Testis (tissue), 3 donors: Measurements from ENCODE around the gene DISC1. TPM values are rescaled to one million over a fixed set of nuclear protein-coding genes. Genes with fewer than 3 reads are reported as not detected.
"Not testable (repeated sequence)": the region's sequence is repeated elsewhere in the genome, so short reads cannot be mapped to it uniquely, and the experiment has no call there.

Experiments
- DNase-seq: peaks from one replicate; pipeline ENCODE4 v3.0.0-alpha.2; 2019
- H3K27ac ChIP-seq, 2 donors: fragments of 200-600 bp; sonication (generic); one replicate each; pipeline ENCODE4 v1.5.1; 2019
- H3K27me3 ChIP-seq: fragments of 200-600 bp; sonication (generic); one replicate; pipeline ENCODE4 v1.5.1; 2019
- H3K36me3 ChIP-seq: fragments of 200-600 bp; sonication (generic); one replicate; pipeline ENCODE4 v1.5.1; 2017; ENCODE audit warnings: low read depth; ENCODE audit errors: missing control alignments
- H3K4me1 ChIP-seq: fragments of 200-600 bp; sonication (generic); one replicate; pipeline ENCODE4 v1.5.1; 2019
- H3K4me3 ChIP-seq, 2 donors: fragments of 200-600 bp; sonication (generic); one replicate each; pipeline ENCODE4 v1.5.1; 2017 to 2019
- H3K9me3 ChIP-seq: fragments of 200-600 bp; sonication (generic); one replicate; pipeline ENCODE4 v1.5.1; 2017
- CTCF ChIP-seq, 3 experiments: fragments of 450-650 bp in 2 of 3; fragments of 200-600 bp in 1 of 3; sonication (generic) in 1 of 3; IDR thresholded peaks; one replicate each; pipeline ENCODE4 v1.5.1; 2016 to 2019; ENCODE audit warnings: antibody characterized with exemption in 3 of 3, mild to moderate bottlenecking in 2 of 3, moderate library complexity in 1 of 3
- POLR2A ChIP-seq: fragments of 450-650 bp; IDR thresholded peaks from one replicate; pipeline ENCODE4 v1.6.1; 2017; ENCODE audit warnings: antibody characterized with exemption, mild to moderate bottlenecking, moderate library complexity
- WGBS, 2 donors: methylation state at CpG; one replicate each; pipeline ENCODE4 v1.1.5; 2018; 5-methylcytosine and 5-hydroxymethylcytosine counted together
- intact Hi-C: fragments of 100-400 bp; cut with DNase I; formaldehyde crosslinking; loops from one replicate; pipeline ENCODE4 v1.15.1; 2023; ENCODE audit warnings: low total_unique reads
- polyA plus RNA-seq: library from polyadenylated mRNA; stranded (reverse); fragments of 350-450 nt; fragmentation: Illumina TruSeq; extraction: RNeasy Lipid Tissue Mini Kit (QIAGEN cat#74804); gene quantifications from one replicate; pipeline ENCODE4 v1.2.3, GENCODE V29; 2014; ENCODE audit warnings: low read depth, low replicate concordance; ENCODE audit not compliant: insufficient read depth
- total RNA-seq, 2 donors: library from RNA; depleted of rRNA; stranded (reverse); fragments of >200 nt; gene quantifications; one replicate each; pipeline ENCODE4 v1.2.3, GENCODE V29; 2016

Gene DISC1
- total and polyA plus RNA-seq, 3 donors from 2014 or later, result 1.8 to 6.8 (median 5.7) TPM

DNA sequence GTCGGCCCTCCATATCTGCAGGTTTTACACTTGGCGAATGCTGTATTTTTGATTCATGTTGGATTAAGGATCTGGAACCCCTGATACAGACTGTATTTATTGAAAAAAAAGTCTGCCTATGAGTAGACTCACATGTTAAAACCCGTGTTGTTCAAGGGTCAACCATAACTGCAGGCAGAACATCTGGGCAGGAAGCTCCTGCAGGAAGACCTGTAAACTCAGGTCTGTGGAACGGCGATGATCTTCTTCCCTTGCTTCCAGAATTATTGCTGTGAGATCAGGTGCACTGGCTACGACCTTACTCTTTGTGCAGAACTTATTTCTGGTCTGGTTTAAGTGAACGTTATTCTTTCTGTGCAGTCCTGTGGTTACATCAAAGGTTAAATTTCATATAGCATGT lies 96.6 kb downstream of the DISC1 start:
- Histone ChIP-seq H3K27me3 (no peaks in the 10 kb centered on the region), H3K9me3 (no peaks in the 10 kb centered on the region), H3K27ac (no peak overlapping the region), H3K4me1 (no peaks in the 10 kb centered on the region), H3K4me3 (no peak overlapping the region), H3K36me3 (no peaks in the 10 kb centered on the region)
- intact Hi-C loops, result no loop called here
- 90 to 94% methylated on average over 7 of the region's 7 CpGs for WGBS, 2 donors
- no peak for DNase-seq
- TF ChIP-seq CTCF (IDR thresholded peaks at IDR 0.05), result no peak
- no peak for TF ChIP-seq POLR2A

DNA sequence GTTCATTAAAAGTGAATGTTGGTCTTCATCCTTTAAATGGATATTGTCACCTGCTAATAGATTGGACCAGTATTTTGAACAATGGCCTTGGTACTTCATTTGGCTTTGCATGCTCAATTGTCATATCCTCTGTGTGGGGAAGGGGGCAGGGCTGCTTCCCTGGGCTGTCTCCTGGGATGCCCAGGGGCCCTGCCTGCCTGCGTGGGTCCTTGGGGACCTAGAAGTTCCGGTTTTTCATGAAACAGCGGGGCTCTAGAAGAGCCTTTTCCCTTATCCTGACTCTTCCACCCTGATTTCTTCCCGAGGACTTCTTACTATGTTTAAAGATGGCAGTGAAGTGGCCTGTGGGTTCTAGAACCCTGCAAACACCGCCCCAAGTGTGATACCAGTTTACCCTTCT lies 97.5 kb downstream of the DISC1 start:
- DNase-seq, result no peak
- Histone ChIP-seq H3K4me3 (no peak overlapping the region), H3K27ac (no peak overlapping the region), H3K27me3 (no peaks in the 10 kb centered on the region), H3K36me3 (no peaks in the 10 kb centered on the region), H3K9me3 (no peaks in the 10 kb centered on the region), H3K4me1 (no peaks in the 10 kb centered on the region)
- intact Hi-C loops, result no loop called here
- WGBS, 2 donors, result 91 to 96% methylated on average over 5 of the region's 5 CpGs
- TF ChIP-seq POLR2A, result no peak
- no peak for TF ChIP-seq CTCF (IDR thresholded peaks at IDR 0.05)

DNA sequence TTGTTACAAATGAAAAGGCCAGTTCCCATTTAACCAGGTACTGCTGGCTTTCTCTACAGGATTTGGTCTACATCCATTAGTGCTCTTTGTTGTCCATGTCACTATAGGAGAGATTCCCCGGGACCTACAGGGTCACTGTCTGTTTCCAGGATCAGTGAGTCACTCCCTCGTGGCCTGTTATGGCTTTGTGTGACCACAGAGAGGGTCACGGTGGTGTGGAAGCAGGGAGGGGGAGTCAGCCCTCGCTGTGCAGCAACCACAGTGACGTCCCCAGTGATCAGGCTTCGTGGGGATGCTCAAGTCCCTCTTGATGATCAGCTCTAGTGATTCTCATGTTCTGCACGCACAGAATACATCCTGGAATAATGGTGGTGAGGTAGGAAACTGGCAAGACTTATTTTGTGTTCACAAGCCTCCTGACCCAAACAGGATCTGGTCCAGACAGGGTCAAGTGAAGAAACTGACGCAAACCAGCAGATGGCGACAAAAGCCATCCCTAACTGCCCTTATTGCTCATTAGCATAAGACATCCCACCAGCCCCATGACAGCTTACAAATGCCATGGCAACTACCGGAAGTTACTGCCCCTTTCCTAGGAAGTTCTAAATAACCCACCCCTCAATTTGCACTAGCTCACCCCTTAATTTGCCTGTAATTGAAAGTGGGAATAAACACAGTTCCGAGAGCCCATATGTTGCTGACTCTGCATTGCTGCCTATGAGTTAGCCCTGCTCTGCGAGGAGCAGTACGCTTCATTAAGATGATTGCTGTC lies 98.5 kb downstream of the DISC1 start:
- Histone ChIP-seq H3K27ac (no peak overlapping the region), H3K36me3 (no peaks in the 10 kb centered on the region), H3K4me3 (no peak overlapping the region), H3K4me1 (no peaks in the 10 kb centered on the region), H3K9me3 (no peaks in the 10 kb centered on the region), H3K27me3 (no peaks in the 10 kb centered on the region)
- TF ChIP-seq CTCF (IDR thresholded peaks at IDR 0.05) (peak in 2 of 3 experiments; percentile 12 to 24), POLR2A (no peak)
- intact Hi-C loops, result no loop called here
- DNase-seq, result peak; percentile 58
- 74 to 87% methylated on average over 11 to 13 of the region's 13 CpGs for WGBS, 2 donors

GRCh38 chr1:231727171-231727570 lies 100.6 kb downstream of the DISC1 start:
- Histone ChIP-seq H3K9me3 (no peaks in the 10 kb centered on the region), H3K4me3 (no peak overlapping the region), H3K4me1 (no peaks in the 10 kb centered on the region), H3K27ac (no peak overlapping the region), H3K27me3 (no peaks in the 10 kb centered on the region), H3K36me3 (no peaks in the 10 kb centered on the region)
- TF ChIP-seq POLR2A (no peak), CTCF (IDR thresholded peaks at IDR 0.05) (no peak)
- DNase-seq, result no peak
- 82 to 97% methylated on average over 2 of the region's 2 CpGs for WGBS, 2 donors
- intact Hi-C loops, result no loop called here

DNA sequence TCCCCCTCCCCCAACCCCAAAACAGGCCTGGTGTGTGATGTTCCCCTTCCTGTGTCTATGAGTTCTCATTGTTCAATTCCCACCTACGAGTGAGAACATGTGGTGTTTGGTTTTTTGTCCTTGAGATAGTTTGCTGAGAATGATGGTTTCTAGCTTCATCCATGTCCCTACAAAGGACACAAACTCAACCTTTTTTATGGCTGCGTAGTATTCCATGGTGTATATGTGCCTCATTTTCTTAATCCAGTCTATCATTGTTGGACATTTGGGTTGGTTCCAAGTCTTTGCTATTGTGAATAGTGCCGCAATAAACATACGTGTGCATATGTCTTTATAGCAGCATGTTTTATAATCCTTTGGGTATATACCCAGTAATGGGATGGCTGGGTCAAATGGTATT lies 102.4 kb downstream of the DISC1 start:
- H3K36me3 ChIP-seq, H3K4me1 ChIP-seq, H3K4me3 ChIP-seq, intact Hi-C loops, H3K27me3 ChIP-seq, H3K27ac ChIP-seq, H3K9me3 ChIP-seq, DNase-seq: not testable (repeated sequence)
- 72 to 74% methylated on average over 4 of the region's 4 CpGs for WGBS, 2 donors
